ENCODE measurements around the gene LANCL2. TPM values are rescaled to one million over a fixed set of nuclear protein-coding genes. Genes with fewer than 3 reads are reported as not detected.
"Not testable (repeated sequence)": the region's sequence is repeated elsewhere in the genome, so short reads cannot be mapped to it uniquely, and the experiment has no call there.

Gene LANCL2
- total RNA-seq, 6 donors from 2014 or later: 4.6 to 19.9 (median 12.6) TPM

GRCh38 chr7:55345292-55345691 is 19.8 kb upstream of the LANCL2 start:
- Histone ChIP-seq H3K9me3 (no peaks in the 10 kb centered on the region), H3K4me1 (no peaks in the 10 kb centered on the region), H3K36me3 (no peaks in the 10 kb centered on the region), H3K27me3 (no peaks in the 10 kb centered on the region), H3K4me3 (no peak overlapping the region), H3K27ac (no peak overlapping the region)
- no peak for TF ChIP-seq POLR2A (IDR thresholded peaks at IDR 0.05)
- TF ChIP-seq POLR2AphosphoS5 (IDR thresholded peaks at IDR 0.05): no peak
- TF ChIP-seq CTCF (IDR thresholded peaks at IDR 0.05): no peak
- TF ChIP-seq EP300 (IDR thresholded peaks at IDR 0.05): no peak
- ATAC-seq (ENCODE audit: low FRiP score in 2 of 2): no peak
- 83 to 84% methylated on average over 19 to 21 of the region's 22 CpGs for WGBS, 2 donors
- DNase-seq: peak in 1 of 2 donors; percentile 70

- 70 to 75% methylated on average over 4 of the region's 4 CpGs for WGBS, 2 donors
- no peak overlapping the region for H3K27ac ChIP-seq
- no peak for TF ChIP-seq POLR2A (IDR thresholded peaks at IDR 0.05)
- TF ChIP-seq CTCF (IDR thresholded peaks at IDR 0.05): no peak
- TF ChIP-seq EP300 (IDR thresholded peaks at IDR 0.05): no peak
- TF ChIP-seq POLR2AphosphoS5 (IDR thresholded peaks at IDR 0.05): no peak
- no peaks in the 10 kb centered on the region for H3K36me3 ChIP-seq
- H3K9me3 ChIP-seq: no peaks in the 10 kb centered on the region
- H3K4me1 ChIP-seq: no peaks in the 10 kb centered on the region
- H3K4me3 ChIP-seq: no peak overlapping the region
- peak in 1 of 2 donors; percentile 72 for ATAC-seq (ENCODE audit: low FRiP score in 2 of 2)
- no peak for DNase-seq
- no peaks in the 10 kb centered on the region for H3K27me3 ChIP-seq
Measured at GRCh38 chr7:55348502-55348901, 16.6 kb upstream of the LANCL2 start.

- 48 to 56% methylated on average over 2 of the region's 2 CpGs for WGBS, 2 donors
- no peak overlapping the region for H3K27ac ChIP-seq
- H3K4me3 ChIP-seq: no peak overlapping the region
- no peaks in the 10 kb centered on the region for H3K4me1 ChIP-seq
- no peak for ATAC-seq (ENCODE audit: low FRiP score in 2 of 2)
- H3K9me3 ChIP-seq: no peaks in the 10 kb centered on the region
- TF ChIP-seq EP300 (IDR thresholded peaks at IDR 0.05) (no peak), CTCF (IDR thresholded peaks at IDR 0.05) (no peak), POLR2AphosphoS5 (IDR thresholded peaks at IDR 0.05) (no peak), POLR2A (IDR thresholded peaks at IDR 0.05) (no peak)
- H3K27me3 ChIP-seq: no peaks in the 10 kb centered on the region
- no peaks in the 10 kb centered on the region for H3K36me3 ChIP-seq
- no peak for DNase-seq
Measured at GRCh38 chr7:55349121-55349520, 16.0 kb upstream of the LANCL2 start.

- Histone ChIP-seq H3K4me3 (no peak overlapping the region), H3K27ac (no peak overlapping the region), H3K9me3 (no peaks in the 10 kb centered on the region), H3K36me3 (no peaks in the 10 kb centered on the region), H3K4me1 (no peaks in the 10 kb centered on the region), H3K27me3 (no peaks in the 10 kb centered on the region)
- no peak for ATAC-seq (ENCODE audit: low FRiP score in 2 of 2)
- no peak for TF ChIP-seq EP300 (IDR thresholded peaks at IDR 0.05)
- TF ChIP-seq POLR2A (IDR thresholded peaks at IDR 0.05): no peak
- no peak for TF ChIP-seq POLR2AphosphoS5 (IDR thresholded peaks at IDR 0.05)
- TF ChIP-seq CTCF (IDR thresholded peaks at IDR 0.05): no peak
- 75 to 89% methylated on average over 7 of the region's 7 CpGs for WGBS, 2 donors
- DNase-seq: no peak
Measured at GRCh38 chr7:55350281-55350680, 14.9 kb upstream of the LANCL2 start.

- no peak for TF ChIP-seq EP300 (IDR thresholded peaks at IDR 0.05)
- TF ChIP-seq POLR2AphosphoS5 (IDR thresholded peaks at IDR 0.05): no peak
Measured at GRCh38 chr7:55351263-55351662, 13.9 kb upstream of the LANCL2 start.

GRCh38 chr7:55352947-55353273 is 12.2 kb upstream of the LANCL2 start:
- not testable (repeated sequence) for H3K36me3 ChIP-seq; H3K27me3 ChIP-seq; H3K4me3 ChIP-seq; ATAC-seq (ENCODE audit: low FRiP score in 2 of 2); H3K27ac ChIP-seq; H3K9me3 ChIP-seq; DNase-seq; H3K4me1 ChIP-seq
- WGBS, 2 donors: 93 to 94% methylated on average over 6 of the region's 6 CpGs

More at GRCh38 chr7:55351263-55351662, 13.9 kb upstream of the LANCL2 start:
- Histone ChIP-seq H3K9me3 (no peaks in the 10 kb centered on the region), H3K27me3 (no peaks in the 10 kb centered on the region), H3K4me1 (no peaks in the 10 kb centered on the region), H3K4me3 (no peak overlapping the region), H3K27ac (no peak overlapping the region), H3K36me3 (no peaks in the 10 kb centered on the region)
- ATAC-seq (ENCODE audit: low FRiP score in 2 of 2) (no peak), DNase-seq (no peak)
- WGBS, 2 donors: 62 to 75% methylated on average over 3 of the region's 3 CpGs
